Thyroid gland (tissue), 4 donors: ENCODE measurements around the gene BACH2. TPM values are rescaled to one million over a fixed set of nuclear protein-coding genes. Genes with fewer than 3 reads are reported as not detected.

ENCODE experiments used
- DNase-seq, 2 donors: peaks; one replicate each; pipeline ENCODE4 v3.0.0-alpha.2; 2019
- H3K27ac ChIP-seq, 3 donors: fragments of 200-600 bp; sonication (generic); 1 replicate in 2 of 3; 2 replicates in 1 of 3; pipeline ENCODE4 v1.5.1; 2016 to 2019; ENCODE audit warnings: mild to moderate bottlenecking in 1 of 3, moderate library complexity in 1 of 3
- H3K27me3 ChIP-seq: fragments of 200-600 bp; sonication (generic); one replicate; pipeline ENCODE4 v1.5.1; 2019
- H3K36me3 ChIP-seq, 2 donors: fragments of 200-600 bp; sonication (generic); one replicate each; pipeline ENCODE4 v1.5.1; 2016 to 2019
- H3K4me1 ChIP-seq, 2 donors: fragments of 200-600 bp; sonication (generic); one replicate each; pipeline ENCODE4 v1.5.1; 2017 to 2019
- H3K4me3 ChIP-seq, 3 donors: fragments of 200-600 bp; sonication (generic); replicated peaks in 1 of 3; 1 replicate in 2 of 3; 2 replicates in 1 of 3; pipeline ENCODE4 v1.5.1; 2016; ENCODE audit warnings: mild to moderate bottlenecking in 1 of 3
- H3K9me3 ChIP-seq: fragments of 200-600 bp; sonication (generic); one replicate; pipeline ENCODE4 v1.5.1; 2017
- CTCF ChIP-seq, 6 experiments: fragments of 200-600 bp in 3 of 6; fragments of 450-650 bp in 3 of 6; sonication (generic) in 3 of 6; IDR thresholded peaks; one replicate each; pipeline ENCODE4 v1.5.1; 2016 to 2019; ENCODE audit warnings: antibody characterized with exemption in 6 of 6, mild to moderate bottlenecking in 2 of 6, inconsistent platforms in 1 of 6, moderate library complexity in 1 of 6
- POLR2A ChIP-seq, 2 donors: fragments of 450-650 bp; IDR thresholded peaks; one replicate each; pipeline ENCODE4 v1.6.1; 2017; ENCODE audit warnings: antibody characterized with exemption in 2 of 2, mild to moderate bottlenecking in 2 of 2, moderate library complexity in 1 of 2
- WGBS, 2 donors: methylation state at CpG; one replicate each; pipeline ENCODE4 v1.1.5; 2017; 5-methylcytosine and 5-hydroxymethylcytosine counted together
- intact Hi-C: fragments of 100-400 bp; cut with DNase I; formaldehyde crosslinking; loops from one replicate; pipeline ENCODE4 v1.15.1; 2023
- total RNA-seq, 4 donors: library from RNA; depleted of rRNA; stranded (reverse); fragments of >200 nt; gene quantifications; one replicate each; pipeline ENCODE4 v1.2.3, GENCODE V29; 2016

Gene BACH2
- total RNA-seq, 4 donors from 2014 or later, result 0.98 to 6.6 (median 3.9) TPM

- Histone ChIP-seq H3K4me1 (no peaks in the 10 kb centered on the region), H3K27ac (no peak overlapping the region), H3K27me3 (no peaks in the 10 kb centered on the region), H3K9me3 (no peaks in the 10 kb centered on the region), H3K4me3 (no peak overlapping the region), H3K36me3 (no peaks in the 10 kb centered on the region)
- DNase-seq, result no peak
- 72% methylated on average over 6 of the region's 6 CpGs for WGBS, 2 donors
- TF ChIP-seq CTCF (IDR thresholded peaks at IDR 0.05), result no peak
- no peak for TF ChIP-seq POLR2A (IDR thresholded peaks at IDR 0.05)
- intact Hi-C loops, result no loop called here
Measured at GRCh38 chr6:89927791-89928550, 368.7 kb downstream of the BACH2 start.

- WGBS, 2 donors, result 92% methylated on average over 5 of the region's 5 CpGs
- no peaks in the 10 kb centered on the region for H3K4me1 ChIP-seq
- H3K27ac ChIP-seq, result no peak overlapping the region
- no peaks in the 10 kb centered on the region for H3K9me3 ChIP-seq
- no peaks in the 10 kb centered on the region for H3K36me3 ChIP-seq
- intact Hi-C loops, result no loop called here
- DNase-seq, result no peak
- H3K4me3 ChIP-seq, result no peak overlapping the region
- no peaks in the 10 kb centered on the region for H3K27me3 ChIP-seq
- no peak for TF ChIP-seq CTCF (IDR thresholded peaks at IDR 0.05)
- no peak for TF ChIP-seq POLR2A (IDR thresholded peaks at IDR 0.05)
Measured at GRCh38 chr6:89927264-89927663, 369.4 kb downstream of the BACH2 start.

GRCh38 chr6:89925826-89926225, 370.8 kb downstream of the BACH2 start:
- no peak for DNase-seq
- Histone ChIP-seq H3K9me3 (no peaks in the 10 kb centered on the region), H3K36me3 (no peaks in the 10 kb centered on the region), H3K4me1 (no peaks in the 10 kb centered on the region), H3K4me3 (no peak overlapping the region), H3K27ac (no peak overlapping the region), H3K27me3 (no peaks in the 10 kb centered on the region)
- WGBS, 2 donors, result 86 to 90% methylated on average over 2 of the region's 2 CpGs
- TF ChIP-seq POLR2A (IDR thresholded peaks at IDR 0.05) (no peak), CTCF (IDR thresholded peaks at IDR 0.05) (no peak)
- intact Hi-C loops, result no loop called here

DNA sequence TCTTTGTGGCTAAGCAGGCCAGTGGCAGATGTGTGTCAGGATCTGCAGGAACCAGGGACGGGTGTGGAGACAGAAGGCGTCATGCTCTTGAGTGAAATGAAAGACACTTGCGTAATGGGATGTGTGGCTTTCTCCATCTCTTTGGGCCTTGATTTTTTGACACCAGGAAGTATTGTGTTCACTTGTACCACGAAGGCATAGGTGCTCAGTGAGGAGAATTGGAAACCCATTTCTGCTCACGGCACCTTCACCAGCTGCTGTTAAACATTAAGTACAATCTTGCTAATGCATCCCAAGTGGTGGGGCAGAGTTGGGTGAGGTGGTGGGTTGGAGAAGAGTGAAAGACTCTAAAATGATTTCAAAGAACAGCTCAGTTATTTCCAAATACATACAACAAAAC, 372.4 kb downstream of the BACH2 start:
- Histone ChIP-seq H3K4me1 (no peaks in the 10 kb centered on the region), H3K9me3 (no peaks in the 10 kb centered on the region), H3K36me3 (no peaks in the 10 kb centered on the region), H3K4me3 (no peak overlapping the region), H3K27ac (no peak overlapping the region), H3K27me3 (no peaks in the 10 kb centered on the region)
- DNase-seq, result no peak
- intact Hi-C loops, result no loop called here
- no peak for TF ChIP-seq POLR2A (IDR thresholded peaks at IDR 0.05)
- TF ChIP-seq CTCF (IDR thresholded peaks at IDR 0.05), result no peak
- WGBS, 2 donors, result 69 to 74% methylated on average over 5 of the region's 5 CpGs

DNA sequence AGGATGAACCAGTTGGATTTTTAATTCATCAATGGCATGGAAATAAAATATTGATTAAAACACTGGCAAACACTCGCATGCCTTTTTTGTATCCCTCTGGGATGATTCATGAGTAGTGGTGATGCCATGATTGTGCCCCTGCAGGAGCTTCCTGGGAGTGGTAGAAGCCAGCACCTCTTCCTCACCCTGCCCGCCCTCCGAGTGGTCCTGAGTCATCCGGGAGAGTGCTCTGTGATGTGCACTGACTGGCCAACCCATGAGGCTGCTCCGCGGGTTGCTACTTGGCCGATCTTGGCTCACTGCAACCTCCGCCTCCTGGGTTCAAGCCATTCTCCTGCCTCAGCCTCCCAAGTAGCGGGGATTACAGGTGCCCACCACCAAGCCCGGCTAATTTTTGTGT, 375.0 kb downstream of the BACH2 start:
- Histone ChIP-seq H3K4me1 (no peaks in the 10 kb centered on the region), H3K4me3 (no peak overlapping the region), H3K27ac (no peak overlapping the region), H3K9me3 (no peaks in the 10 kb centered on the region), H3K36me3 (no peaks in the 10 kb centered on the region), H3K27me3 (no peaks in the 10 kb centered on the region)
- intact Hi-C loops, result no loop called here
- TF ChIP-seq CTCF (IDR thresholded peaks at IDR 0.05) (no peak), POLR2A (IDR thresholded peaks at IDR 0.05) (no peak)
- DNase-seq, result no peak
- 88 to 93% methylated on average over 10 of the region's 10 CpGs for WGBS, 2 donors
